Breast epithelium (tissue), 3 donors: ENCODE results near the gene WWOX.

Experiments
- CTCF ChIP-seq, 3 donors: fragments of 450-650 bp; IDR thresholded peaks; one replicate each; pipeline ENCODE4 v1.5.1; 2016 to 2017; ENCODE audit warnings: antibody characterized with exemption in 3 of 3, mild to moderate bottlenecking in 3 of 3, moderate library complexity in 3 of 3
- POLR2A ChIP-seq: fragments of 450-650 bp; IDR thresholded peaks from one replicate; pipeline ENCODE4 v1.6.1; 2016; ENCODE audit warnings: antibody characterized with exemption, mild to moderate bottlenecking, moderate library complexity
- POLR2AphosphoS5 ChIP-seq, 3 donors: sonication (generic); formaldehyde crosslinking; IDR thresholded peaks; one replicate each; pipeline ENCODE4 v1.6.1; 2017; ENCODE audit warnings: antibody characterized with exemption in 3 of 3

- TF ChIP-seq POLR2A (no peak), CTCF (IDR thresholded peaks at IDR 0.05) (no peak), POLR2AphosphoS5 (IDR thresholded peaks at IDR 0.05) (no peak)
Observed at GRCh38 chr16:78252757-78253156, 153.3 kb downstream of the WWOX start.
